Peyer's patch (tissue), 4 donors: ENCODE data around the gene STK10. TPM values are rescaled to one million over a fixed set of nuclear protein-coding genes. Genes with fewer than 3 reads are reported as not detected.
"Not testable (repeated sequence)": the region's sequence is repeated elsewhere in the genome, so short reads cannot be mapped to it uniquely, and the experiment has no call there.

Source experiments
- DNase-seq, 3 donors: peaks; one replicate each; pipeline ENCODE4 v3.0.0-alpha.2; 2017 to 2019
- H3K27ac ChIP-seq, 4 donors: fragments of 200-600 bp; sonication (generic); one replicate each; pipeline ENCODE4 v1.5.1; 2016 to 2019
- H3K27me3 ChIP-seq, 2 donors: fragments of 200-600 bp; sonication (generic); one replicate each; pipeline ENCODE4 v1.5.1; 2019
- H3K36me3 ChIP-seq, 3 donors: fragments of 200-600 bp; sonication (generic); one replicate each; pipeline ENCODE4 v1.5.1; 2016 to 2019
- H3K4me1 ChIP-seq, 4 donors: fragments of 200-600 bp; sonication (generic); one replicate each; pipeline ENCODE4 v1.5.1; 2016 to 2019
- H3K4me3 ChIP-seq, 4 donors: fragments of 200-600 bp; sonication (generic); 1 replicate in 3 of 4; 2 replicates in 1 of 4; pipeline ENCODE4 v1.5.1; 2016 to 2019; ENCODE audit warnings: mild to moderate bottlenecking in 1 of 4
- H3K9me3 ChIP-seq, 4 donors: fragments of 200-600 bp; sonication (generic); one replicate each; pipeline ENCODE4 v1.5.1; 2016 to 2019; ENCODE audit warnings: mild to moderate bottlenecking in 1 of 4
- POLR2A ChIP-seq, 2 donors: fragments of 450-650 bp; IDR thresholded peaks; one replicate each; pipeline ENCODE4 v1.5.1; 2017; ENCODE audit warnings: antibody characterized with exemption in 2 of 2, mild to moderate bottlenecking in 2 of 2, moderate library complexity in 2 of 2
- total RNA-seq, 4 donors: library from RNA; depleted of rRNA; stranded (reverse); fragments of >200 nt; gene quantifications; one replicate each; pipeline ENCODE4 v1.1.0, GENCODE V29; 2016
- TF ChIP-seq, protein P1 (sequence below), 6 experiments: fragments of 450-650 bp in 4 of 6; fragments of 200-600 bp in 2 of 6; sonication (generic) in 1 of 6; IDR thresholded peaks; one replicate each; pipeline ENCODE4 v1.5.1; 2017 to 2019; ENCODE audit warnings: antibody characterized with exemption in 6 of 6, mild to moderate bottlenecking in 3 of 6, moderate library complexity in 1 of 6

Gene STK10
- total RNA-seq, 4 donors from 2014 or later, result 26.3 to 202 (median 68.1) TPM

DNA sequence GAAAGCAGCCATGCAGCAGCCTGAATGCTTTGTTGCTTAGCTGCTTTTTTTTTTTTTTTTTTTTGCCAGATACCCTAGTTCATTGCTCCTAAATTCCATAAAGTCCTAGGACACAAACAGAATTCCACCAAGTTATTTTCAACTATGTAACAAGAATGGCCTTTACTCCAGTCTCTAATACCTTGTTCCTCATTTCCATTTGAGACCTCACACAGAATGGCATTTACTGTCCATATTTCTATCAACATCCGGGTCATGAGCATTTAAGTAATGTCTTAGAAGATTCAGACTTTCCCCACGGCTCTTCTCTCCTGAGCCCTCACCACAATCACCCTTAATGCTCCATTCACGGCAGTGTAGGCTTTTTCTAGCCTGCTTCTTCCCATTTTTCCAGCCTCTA, 149.9 kb downstream of the STK10 start:
- Histone ChIP-seq H3K9me3 (no peaks in the 10 kb centered on the region), H3K4me1 (no peaks in the 10 kb centered on the region), H3K27me3 (no peaks in the 10 kb centered on the region), H3K27ac (no peak overlapping the region), H3K36me3 (no peaks in the 10 kb centered on the region), H3K4me3 (no peak overlapping the region)
- no peak for TF ChIP-seq POLR2A (IDR thresholded peaks at IDR 0.05)
- TF ChIP-seq, protein P1, sequence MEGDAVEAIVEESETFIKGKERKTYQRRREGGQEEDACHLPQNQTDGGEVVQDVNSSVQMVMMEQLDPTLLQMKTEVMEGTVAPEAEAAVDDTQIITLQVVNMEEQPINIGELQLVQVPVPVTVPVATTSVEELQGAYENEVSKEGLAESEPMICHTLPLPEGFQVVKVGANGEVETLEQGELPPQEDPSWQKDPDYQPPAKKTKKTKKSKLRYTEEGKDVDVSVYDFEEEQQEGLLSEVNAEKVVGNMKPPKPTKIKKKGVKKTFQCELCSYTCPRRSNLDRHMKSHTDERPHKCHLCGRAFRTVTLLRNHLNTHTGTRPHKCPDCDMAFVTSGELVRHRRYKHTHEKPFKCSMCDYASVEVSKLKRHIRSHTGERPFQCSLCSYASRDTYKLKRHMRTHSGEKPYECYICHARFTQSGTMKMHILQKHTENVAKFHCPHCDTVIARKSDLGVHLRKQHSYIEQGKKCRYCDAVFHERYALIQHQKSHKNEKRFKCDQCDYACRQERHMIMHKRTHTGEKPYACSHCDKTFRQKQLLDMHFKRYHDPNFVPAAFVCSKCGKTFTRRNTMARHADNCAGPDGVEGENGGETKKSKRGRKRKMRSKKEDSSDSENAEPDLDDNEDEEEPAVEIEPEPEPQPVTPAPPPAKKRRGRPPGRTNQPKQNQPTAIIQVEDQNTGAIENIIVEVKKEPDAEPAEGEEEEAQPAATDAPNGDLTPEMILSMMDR (IDR thresholded peaks at IDR 0.05), result no peak
- no peak for DNase-seq

DNA sequence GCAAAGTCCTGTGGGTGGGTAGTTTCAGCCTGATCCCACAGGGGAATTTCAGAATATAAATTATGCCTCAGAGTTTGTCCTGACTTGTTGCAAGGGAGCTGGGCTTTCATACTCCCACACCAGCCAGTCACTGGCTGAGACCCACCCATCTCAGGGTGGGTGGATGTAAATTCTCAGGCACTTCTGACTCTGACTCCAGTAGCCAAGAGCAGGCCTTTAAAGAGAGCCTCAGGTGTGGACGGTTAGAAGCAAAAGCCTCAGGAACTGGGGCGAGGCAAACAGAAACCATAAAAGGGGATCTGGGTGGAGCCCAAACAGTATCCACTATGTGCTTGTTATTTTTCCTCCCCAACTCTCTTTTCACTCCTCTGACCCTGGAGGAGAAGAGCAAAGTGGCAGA, 153.0 kb downstream of the STK10 start:
- Histone ChIP-seq H3K27ac (no peak overlapping the region), H3K4me1 (no peaks in the 10 kb centered on the region), H3K4me3 (no peak overlapping the region), H3K27me3 (no peaks in the 10 kb centered on the region), H3K9me3 (peaks cover 0 to 3% (median 0%) of the 10 kb centered on the region in 4 donors), H3K36me3 (no peaks in the 10 kb centered on the region)
- DNase-seq, result no peak
- TF ChIP-seq, protein P1 (IDR thresholded peaks at IDR 0.05), result no peak
- no peak for TF ChIP-seq POLR2A (IDR thresholded peaks at IDR 0.05)

DNA sequence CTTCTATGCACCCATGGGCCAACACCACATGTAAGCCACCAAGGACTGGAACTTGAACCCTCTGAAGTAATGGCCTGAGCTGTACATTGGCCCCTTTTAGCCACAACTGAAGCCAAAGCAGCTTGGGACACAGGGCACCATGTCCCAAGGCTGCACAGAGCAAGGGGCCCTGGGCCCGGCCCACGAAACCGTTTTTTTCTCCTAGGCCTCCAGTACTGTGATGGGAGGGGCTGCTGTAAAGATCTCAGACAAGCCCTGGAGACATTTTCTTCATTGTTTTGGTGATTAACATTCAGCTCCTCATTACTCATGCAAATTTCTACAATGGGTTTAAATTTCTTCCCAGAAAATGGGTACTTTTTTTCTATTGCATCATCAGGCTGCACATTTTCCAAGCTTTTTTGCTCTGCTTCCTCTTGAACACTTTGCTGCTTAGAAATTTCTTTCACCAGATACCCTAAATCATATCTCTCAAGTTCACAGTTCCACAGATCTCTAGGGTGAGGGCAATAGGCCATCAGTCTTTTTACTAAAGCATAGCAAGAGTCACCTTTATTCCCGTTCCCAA, 156.0 kb downstream of the STK10 start:
- Histone ChIP-seq H3K9me3 (peaks cover 0 to 3% (median 0%) of the 10 kb centered on the region in 4 donors), H3K36me3 (no peaks in the 10 kb centered on the region), H3K27ac (no peak overlapping the region), H3K4me1 (no peaks in the 10 kb centered on the region), H3K4me3 (no peak overlapping the region), H3K27me3 (no peaks in the 10 kb centered on the region)
- no peak for DNase-seq
- TF ChIP-seq POLR2A (IDR thresholded peaks at IDR 0.05), result no peak
- TF ChIP-seq, protein P1 (IDR thresholded peaks at IDR 0.05), result no peak

DNA sequence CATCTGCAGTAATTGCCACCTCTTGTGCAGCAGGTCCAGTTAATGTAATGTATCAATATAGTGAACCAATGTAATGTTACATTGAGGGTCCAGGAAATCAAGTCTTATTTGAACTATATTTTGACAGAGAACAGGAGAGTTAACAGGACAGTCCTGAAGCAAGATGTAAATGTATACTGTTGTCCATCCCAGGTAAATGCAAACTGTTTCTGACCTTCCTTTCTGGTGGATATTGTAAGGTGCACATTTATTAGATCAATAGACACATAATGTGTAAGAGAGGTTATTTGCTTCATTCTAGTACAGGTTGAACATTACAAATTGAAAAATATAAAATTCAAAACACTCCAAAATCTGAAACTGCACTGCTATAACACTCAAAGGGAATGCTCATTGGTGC, 158.1 kb downstream of the STK10 start:
- no peak for DNase-seq

DNA sequence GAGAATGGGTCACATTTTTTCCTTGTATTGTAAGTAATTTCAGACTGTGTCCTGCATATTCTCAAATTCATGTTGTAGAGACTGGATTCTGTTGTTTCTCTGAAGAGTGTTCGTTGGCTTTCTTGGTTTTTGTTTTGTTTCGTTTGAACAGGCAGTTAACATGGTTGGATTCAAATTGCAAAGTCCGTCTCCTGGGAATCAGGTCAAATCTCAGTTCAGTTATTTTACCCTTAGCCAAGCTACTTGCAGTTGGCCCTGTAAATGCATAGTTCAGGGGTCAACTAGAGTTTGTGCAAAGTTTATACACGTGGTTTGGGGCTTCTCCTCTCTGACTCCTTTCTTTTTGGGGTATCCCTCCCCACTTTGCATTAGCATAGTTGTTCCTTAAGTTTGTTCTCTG, 159.9 kb downstream of the STK10 start:
- H3K27me3 ChIP-seq, result no peaks in the 10 kb centered on the region
- peaks cover 0 to 3% (median 0%) of the 10 kb centered on the region in 4 donors for H3K9me3 ChIP-seq
- no peak for DNase-seq
- H3K36me3 ChIP-seq, result no peaks in the 10 kb centered on the region
- no peak overlapping the region for H3K4me3 ChIP-seq
- no peaks in the 10 kb centered on the region for H3K4me1 ChIP-seq
- TF ChIP-seq, protein P1 (IDR thresholded peaks at IDR 0.05), result no peak
- no peak for TF ChIP-seq POLR2A (IDR thresholded peaks at IDR 0.05)
- H3K27ac ChIP-seq, result no peak overlapping the region

More for the DNA sequence above, 158.1 kb downstream of the STK10 start:
- Histone ChIP-seq H3K27me3 (no peaks in the 10 kb centered on the region), H3K27ac (no peak overlapping the region), H3K36me3 (no peaks in the 10 kb centered on the region), H3K4me3 (no peak overlapping the region), H3K4me1 (no peaks in the 10 kb centered on the region), H3K9me3 (peaks cover 0 to 3% (median 0%) of the 10 kb centered on the region in 4 donors)
- TF ChIP-seq, protein P1 (IDR thresholded peaks at IDR 0.05), result no peak
- TF ChIP-seq POLR2A (IDR thresholded peaks at IDR 0.05), result no peak

DNA sequence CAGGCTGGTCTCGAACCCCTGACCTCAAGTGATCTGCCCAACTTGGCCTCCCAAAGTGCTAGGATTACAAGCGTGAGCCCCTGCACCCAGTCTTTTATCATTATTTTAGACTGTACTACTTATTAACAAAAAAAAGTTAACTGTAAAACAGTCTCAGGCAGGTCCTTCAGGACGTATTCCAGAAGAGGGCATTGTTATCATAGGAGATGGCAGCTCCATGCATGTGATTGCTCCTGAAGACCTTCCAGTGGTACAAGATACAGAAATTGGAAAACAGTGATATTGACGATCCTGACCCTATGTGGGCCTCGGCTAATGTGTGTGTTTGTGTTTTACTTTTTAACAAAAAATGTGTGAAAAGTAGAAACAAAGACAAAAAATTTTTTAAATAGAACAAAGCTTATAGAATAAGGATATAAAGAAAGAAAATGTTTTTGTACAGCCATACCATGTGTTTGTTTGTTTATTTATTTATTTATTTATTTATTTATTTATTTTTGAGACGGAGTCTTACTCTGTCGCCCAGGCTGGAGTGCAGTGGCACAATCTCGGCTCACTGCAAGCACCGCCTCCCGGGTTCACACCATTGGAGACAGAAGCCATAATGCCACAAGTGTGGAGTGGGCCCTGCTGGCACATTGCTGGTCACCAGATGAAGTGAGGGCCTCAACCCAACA, 167.8 kb downstream of the STK10 start:
- not testable (repeated sequence) for H3K27ac ChIP-seq, H3K4me3 ChIP-seq, DNase-seq, H3K9me3 ChIP-seq, H3K27me3 ChIP-seq, H3K4me1 ChIP-seq, H3K36me3 ChIP-seq
